Limb (tissue), 2 donors: Measurements from ENCODE around the gene IGLL5.
"Not testable (repeated sequence)": the region's sequence is repeated elsewhere in the genome, so short reads cannot be mapped to it uniquely, and the experiment has no call there.

Source experiments
- DNase-seq, 2 donors: peaks; one replicate each; pipeline ENCODE4 v3.0.0-alpha.2; 2016; ENCODE audit errors: extremely low spot score in 2 of 2

Gene IGLL5

GRCh38 chr22:22884010-22884887 lies 3.4 kb upstream of the IGLL5 start:
- peak; percentile 55 for DNase-seq

- DNase-seq: no peak
Measured at GRCh38 chr22:22884888-22885840, 2.5 kb upstream of the IGLL5 start.

- no peak for DNase-seq
Measured at GRCh38 chr22:22886546-22886945, 1.1 kb upstream of the IGLL5 start.

GRCh38 chr22:22888571-22889353 lies 1.1 kb downstream of the IGLL5 start:
- DNase-seq: no peak

- DNase-seq: no peak
Measured at GRCh38 chr22:22890085-22890484, 2.5 kb downstream of the IGLL5 start.

DNA sequence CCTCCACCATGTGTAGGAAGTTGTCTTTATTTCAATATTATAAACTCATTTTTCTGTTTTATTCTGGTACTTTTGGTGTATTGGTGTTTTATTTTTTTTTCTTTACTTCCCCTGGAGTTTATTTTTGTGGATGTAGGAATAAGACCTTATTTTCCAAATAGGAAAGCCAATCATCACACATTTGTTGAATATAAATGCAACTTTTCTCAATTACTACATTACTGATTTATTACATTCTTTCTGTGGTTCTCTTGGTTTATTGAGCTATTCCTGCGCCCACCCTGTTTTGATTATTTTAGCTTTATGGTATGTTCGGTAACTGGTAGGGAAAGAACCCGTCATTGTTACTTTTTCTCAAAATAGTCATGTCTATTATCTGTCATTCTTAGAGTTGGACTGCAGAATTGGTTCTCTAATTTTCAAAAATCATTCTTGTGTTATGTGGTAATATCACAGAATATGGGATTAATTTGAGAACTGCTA lies 3.6 kb downstream of the IGLL5 start:
- no peak for DNase-seq

DNA sequence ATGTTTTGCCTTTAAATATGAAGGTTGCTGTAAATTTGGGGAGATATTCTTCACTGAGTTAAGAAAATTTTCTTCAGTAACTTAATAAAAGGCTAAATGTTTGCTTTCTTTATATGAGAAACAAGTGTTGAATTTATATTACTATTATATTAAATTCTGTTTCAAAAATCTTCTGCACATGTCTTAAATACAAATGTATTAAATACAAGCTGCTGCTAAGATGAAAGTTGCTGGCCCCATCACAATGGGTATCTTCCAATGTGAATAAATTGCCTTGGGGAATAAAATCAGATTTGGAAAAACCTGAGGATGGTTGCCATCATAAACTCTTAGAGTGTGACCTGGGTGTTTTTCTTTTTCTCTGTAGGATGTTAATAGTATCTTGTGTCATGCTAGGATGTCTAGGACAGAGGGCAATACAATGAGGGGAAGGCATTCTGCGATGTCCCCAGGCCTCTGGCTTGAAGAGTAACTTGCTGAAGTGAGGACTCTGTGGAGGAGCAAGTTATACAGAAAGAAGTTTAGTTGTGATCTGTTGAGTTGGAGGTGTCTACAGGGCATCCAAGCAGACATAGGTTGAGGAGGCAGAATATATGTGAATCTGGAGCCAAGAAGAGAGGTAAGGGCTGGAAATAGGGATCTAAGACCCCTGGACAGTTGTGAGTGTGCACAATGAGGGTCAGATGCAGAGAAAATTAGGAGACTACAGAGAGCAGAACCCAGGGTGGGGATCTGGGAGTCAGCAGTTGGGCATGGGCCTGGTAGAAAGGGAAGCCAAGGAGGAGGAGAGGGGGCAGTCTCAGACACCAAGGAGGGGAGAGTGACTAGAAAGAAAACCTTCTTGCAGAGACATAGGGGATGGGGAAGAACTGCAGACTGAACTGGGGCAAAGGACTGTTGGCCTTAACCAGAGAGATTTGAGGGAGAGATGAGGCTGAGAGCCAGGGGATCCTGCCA lies 4.8 kb downstream of the IGLL5 start:
- DNase-seq: no peak

DNA sequence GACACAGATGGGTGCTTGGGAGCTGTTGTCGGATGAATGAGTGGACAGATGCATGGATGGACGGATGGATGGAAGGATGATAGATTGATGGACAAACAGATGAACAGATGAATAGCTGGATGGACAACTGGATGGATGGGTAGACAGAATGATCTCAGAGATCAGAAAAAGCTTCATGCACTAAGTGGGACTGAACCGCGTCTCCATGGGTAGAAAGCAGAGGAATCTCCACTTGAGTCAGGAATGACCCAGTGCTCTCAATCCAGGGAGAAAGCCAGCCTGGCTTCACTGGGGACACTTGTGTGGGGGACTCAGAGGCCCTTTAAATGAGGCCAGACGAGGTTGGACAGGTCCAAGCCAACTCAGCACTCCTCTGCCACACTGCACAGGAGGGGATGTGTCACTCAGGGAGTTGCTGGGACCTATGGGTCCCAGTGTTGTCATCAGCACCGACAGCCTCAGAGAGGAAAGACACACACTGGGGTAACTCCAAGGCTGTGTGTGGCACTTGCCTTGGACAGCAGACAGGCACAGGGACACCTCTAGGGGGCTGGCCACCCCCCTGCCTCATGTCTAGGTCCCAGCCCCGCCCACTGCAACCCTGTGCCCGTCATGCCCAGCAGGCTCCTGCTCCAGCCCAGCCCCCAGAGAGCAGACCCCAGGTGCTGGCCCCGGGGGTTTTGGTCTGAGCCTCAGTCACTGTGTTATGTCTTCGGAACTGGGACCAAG lies 5.6 kb downstream of the IGLL5 start:
- no peak for DNase-seq

DNA sequence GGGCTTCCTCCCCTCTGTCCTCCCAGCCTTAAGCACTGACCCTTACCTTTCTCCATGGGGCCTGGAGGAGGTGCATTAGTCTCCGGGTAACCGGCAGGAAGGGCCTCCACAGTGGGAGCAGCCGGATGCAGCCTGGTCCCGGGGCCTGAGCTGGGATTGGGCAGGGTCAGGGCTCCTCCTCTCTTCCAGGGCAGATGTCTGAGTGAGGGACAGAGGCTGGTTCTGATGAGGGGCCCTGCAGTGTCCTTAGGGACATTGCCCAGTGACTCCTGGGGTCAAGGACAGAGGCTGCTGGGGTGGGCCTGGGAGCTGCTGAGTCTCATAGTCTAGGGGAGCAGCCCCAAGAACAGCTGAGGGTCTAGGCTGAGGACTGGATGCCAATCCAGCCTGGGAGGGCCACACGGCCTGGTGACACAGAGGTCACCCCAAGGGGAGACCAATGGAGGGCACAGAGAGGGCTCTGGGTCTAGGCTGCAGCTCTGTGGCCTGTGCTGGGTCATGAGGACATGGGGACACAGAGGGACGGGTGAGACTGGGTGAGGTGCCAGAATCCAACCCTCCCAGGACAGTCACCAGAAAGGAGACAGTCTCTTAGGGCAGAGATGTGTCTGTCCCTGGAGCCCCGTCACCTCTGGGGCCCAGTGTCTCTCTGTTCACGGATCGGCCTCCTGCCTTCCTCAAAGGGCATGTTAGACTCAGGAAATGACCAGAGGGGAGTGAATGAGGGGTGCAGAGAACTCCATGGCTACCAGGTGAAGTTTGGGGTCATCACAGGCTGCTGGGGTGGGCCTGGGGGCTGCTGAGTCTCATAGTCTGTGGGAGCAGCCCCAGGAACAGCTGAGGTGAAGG lies 6.5 kb downstream of the IGLL5 start:
- no peak for DNase-seq

DNA sequence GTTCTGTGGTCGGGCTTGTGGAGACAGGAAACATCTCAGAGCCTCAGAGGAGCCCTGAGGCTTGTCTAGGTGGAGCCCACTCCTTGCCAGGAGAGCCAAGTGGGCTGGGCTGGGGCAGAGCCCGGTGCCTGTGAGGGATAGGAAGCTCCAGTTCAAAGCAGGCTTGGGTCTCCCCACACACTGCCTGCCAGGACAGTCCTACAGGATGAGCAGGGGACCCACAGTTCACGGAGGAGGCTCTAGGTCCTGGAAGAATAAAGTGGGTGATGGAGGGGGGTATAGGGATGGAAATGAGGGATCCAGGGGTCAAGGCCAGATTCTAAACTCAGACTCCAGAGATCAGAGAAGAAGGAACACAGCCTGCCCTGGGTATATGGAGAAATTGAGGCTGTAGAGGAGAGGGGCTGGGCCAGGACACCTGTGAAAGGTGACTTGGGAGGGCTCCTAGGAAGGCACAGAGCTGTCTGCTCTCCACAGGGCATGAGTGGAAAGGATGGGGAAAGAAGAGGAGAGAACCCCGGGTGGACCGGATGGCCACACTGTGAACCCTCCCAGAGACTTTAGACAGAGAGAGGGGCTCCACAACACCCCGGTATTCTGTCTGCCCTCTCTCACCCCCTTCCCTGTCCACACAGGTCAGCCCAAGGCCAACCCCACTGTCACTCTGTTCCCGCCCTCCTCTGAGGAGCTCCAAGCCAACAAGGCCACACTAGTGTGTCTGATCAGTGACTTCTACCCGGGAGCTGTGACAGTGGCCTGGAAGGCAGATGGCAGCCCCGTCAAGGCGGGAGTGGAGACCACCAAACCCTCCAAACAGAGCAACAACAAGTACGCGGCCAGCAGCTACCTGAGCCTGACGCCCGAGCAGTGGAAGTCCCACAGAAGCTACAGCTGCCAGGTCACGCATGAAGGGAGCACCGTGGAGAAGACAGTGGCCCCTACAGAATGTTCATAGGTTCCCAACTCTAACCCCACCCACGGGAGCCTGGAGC lies 7.4 kb downstream of the IGLL5 start:
- no peak for DNase-seq

DNA sequence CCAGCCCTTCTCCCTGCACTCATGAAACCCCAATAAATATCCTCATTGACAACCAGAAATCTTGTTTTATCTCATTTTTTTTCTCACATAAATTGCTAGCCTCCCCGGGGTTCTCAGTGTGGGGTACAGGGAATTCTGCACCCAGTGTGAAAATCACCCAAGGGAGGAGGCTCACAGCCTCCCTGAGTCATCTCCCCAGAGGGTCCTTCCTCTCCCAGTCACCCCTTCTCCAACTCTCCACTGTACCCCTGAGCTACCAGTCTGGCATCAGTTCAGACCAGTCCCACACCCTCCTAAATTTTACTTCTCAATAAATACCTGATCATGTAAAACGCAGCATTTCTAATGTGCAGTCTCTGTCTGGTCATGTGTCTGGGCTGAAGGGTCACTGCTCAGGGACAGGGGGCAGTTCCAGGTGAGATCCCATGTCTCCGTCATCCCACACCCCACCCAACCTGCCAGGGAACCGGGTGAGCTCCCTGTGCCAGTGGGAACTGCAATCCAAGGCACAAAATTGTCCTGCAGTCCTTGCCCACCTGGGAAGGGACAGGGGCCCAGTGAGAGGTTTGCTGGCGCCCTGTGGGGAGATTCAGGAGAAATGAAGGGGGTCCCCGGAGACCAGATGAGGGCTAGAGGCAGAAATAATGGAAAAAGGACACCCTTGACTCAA lies 8.3 kb downstream of the IGLL5 start:
- DNase-seq: no peak

DNA sequence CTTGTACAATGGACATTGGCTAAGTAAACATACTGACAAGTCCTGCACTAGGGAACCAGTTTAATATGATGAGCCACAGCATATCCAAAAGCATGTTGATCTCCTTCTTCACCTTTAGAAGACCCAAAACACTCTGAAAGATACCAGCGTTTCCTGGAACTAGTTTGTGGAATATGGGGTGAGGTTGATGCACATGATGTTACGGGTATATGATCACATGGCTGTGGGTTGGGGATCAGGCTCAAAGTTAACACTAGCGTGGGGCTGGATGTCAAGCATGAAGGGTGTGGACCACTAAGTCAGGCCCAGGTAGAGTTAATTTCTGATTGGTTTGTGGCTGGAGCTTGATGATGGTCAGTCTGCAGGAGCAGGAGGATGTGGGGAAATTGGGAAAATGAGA lies 9.0 kb downstream of the IGLL5 start:
- DNase-seq: no peak

DNA sequence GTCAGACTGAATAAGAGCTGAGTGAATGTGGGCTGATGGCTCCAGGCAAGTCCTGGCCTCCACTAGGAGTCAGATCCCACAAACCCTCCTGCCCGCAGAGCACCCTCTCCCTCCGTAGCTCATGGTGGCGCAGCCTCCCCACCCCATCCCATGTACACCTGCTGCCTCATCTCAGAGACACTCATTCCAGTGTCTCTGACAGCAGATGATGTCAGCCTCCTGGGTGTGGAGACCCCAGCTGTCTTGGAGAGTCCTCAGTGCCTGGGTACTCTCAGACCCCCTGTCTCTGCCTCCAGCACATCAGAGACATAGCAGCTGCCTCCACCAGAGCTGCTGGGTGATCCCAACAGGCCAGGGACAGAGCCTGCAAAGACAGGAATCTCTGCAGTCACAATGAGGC lies 9.5 kb downstream of the IGLL5 start:
- DNase-seq: peak; percentile 29 to 43

DNA sequence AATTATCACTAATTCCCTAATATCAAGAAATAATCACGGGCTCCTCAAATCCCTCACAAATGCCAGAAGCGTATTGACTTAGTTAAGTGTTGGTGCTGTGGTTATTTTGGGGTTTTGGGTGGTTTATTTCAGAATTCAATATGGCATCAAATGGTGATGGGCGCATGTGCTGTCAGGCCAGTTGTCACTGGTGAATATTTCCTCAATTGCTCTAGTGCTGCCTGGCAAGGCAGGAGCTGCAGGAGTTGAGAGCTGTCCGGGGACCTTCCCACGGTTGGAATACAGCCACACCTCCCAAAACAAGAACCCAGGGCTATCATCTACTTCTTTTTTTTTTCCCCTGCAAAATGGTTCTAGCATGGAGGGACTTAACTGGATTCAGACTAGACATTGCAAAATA lies 10.3 kb downstream of the IGLL5 start:
- no peak for DNase-seq

DNA sequence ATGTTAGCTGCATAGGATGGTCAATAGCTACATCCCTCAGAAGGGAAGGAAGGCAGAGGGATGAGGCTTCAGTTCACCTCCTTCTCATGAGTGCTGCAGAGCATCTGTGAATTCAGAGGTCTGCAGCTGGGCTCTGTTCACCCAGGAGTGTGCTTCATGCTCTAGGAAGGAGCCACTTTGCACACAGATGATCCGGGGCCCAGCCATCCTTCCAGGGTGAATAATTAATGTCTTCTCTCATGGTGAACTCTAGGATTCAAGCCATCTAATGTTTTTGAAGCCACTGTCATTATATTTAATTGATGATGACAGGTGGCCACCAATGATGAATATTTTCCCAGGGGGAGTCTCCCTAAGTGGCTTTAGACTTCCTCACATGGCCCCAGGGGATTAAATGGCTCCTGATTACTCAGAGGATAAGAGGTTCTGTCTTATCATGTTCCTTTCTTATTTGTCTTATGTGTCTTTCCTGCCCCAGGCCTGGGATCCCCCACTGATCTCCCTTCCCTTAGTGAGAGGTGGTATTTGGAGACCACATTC lies 10.9 kb downstream of the IGLL5 start:
- not testable (repeated sequence) for DNase-seq

GRCh38 chr22:22899342-22900080 lies 11.9 kb downstream of the IGLL5 start:
- not testable (repeated sequence) for DNase-seq
